Gastroesophageal sphincter (tissue), 4 donors: Measurements from ENCODE around the gene ARHGEF4. TPM values are rescaled to one million over a fixed set of nuclear protein-coding genes. Genes with fewer than 3 reads are reported as not detected.

Experiments used
- ATAC-seq: fragments of 150-250 bp; one replicate; pipeline ENCODE4 v1.9.1; 2016; ENCODE audit warnings: mild to moderate bottlenecking, moderate library complexity
- H3K27ac ChIP-seq, 4 donors: fragments of 200-600 bp; sonication (generic) in 3 of 4; 1 replicate in 3 of 4; 2 replicates in 1 of 4; pipeline ENCODE4 v1.5.1; 2016 to 2019
- H3K27me3 ChIP-seq: fragments of 200-600 bp; sonication (generic); one replicate; pipeline ENCODE4 v1.5.1; 2019
- H3K36me3 ChIP-seq, 2 donors: fragments of 200-600 bp; sonication (generic); one replicate each; pipeline ENCODE4 v1.5.1; 2019; ENCODE audit warnings: control low read depth in 1 of 2
- H3K4me1 ChIP-seq, 3 donors: fragments of 200-600 bp; sonication (generic); 1 replicate in 2 of 3; 2 replicates in 1 of 3; pipeline ENCODE4 v1.5.1; 2016 to 2019; ENCODE audit warnings: control low read depth in 2 of 3
- H3K4me3 ChIP-seq, 2 donors: fragments of 200-600 bp; sonication (generic); one replicate each; pipeline ENCODE4 v1.5.1; 2019; ENCODE audit warnings: mild to moderate bottlenecking in 1 of 2, moderate library complexity in 1 of 2
- H3K9me3 ChIP-seq, 3 donors: fragments of 200-600 bp; sonication (generic); one replicate each; pipeline ENCODE4 v1.5.1; 2017 to 2019; ENCODE audit warnings: control low read depth in 2 of 3
- EP300 ChIP-seq: sonication (generic); formaldehyde crosslinking; IDR thresholded peaks from one replicate; pipeline ENCODE4 v1.6.1; 2017; ENCODE audit warnings: antibody characterized with exemption, mild to moderate bottlenecking
- POLR2A ChIP-seq, 2 donors: fragments of 450-650 bp; IDR thresholded peaks; one replicate each; pipeline ENCODE4 v1.6.1; 2017; ENCODE audit warnings: antibody characterized with exemption in 2 of 2, mild to moderate bottlenecking in 2 of 2, moderate library complexity in 1 of 2
- POLR2AphosphoS5 ChIP-seq: sonication (generic); formaldehyde crosslinking; IDR thresholded peaks from one replicate; pipeline ENCODE4 v1.6.1; 2017; ENCODE audit warnings: antibody characterized with exemption
- WGBS, 2 donors: methylation state at CpG; one replicate each; pipeline ENCODE4 v1.1.5; 2018; ENCODE audit warnings: low coverage in 1 of 2; 5-methylcytosine and 5-hydroxymethylcytosine counted together
- total RNA-seq, 4 donors: library from RNA; depleted of rRNA; stranded (reverse); fragments of >200 nt; gene quantifications; one replicate each; pipeline ENCODE4 v1.1.0, GENCODE V29; 2016
- TF ChIP-seq, protein P1 (sequence below), 4 experiments: fragments of 200-600 bp in 2 of 4; fragments of 450-650 bp in 2 of 4; sonication (generic) in 1 of 4; IDR thresholded peaks; one replicate each; pipeline ENCODE4 v1.5.1; 2017 to 2019; ENCODE audit warnings: antibody characterized with exemption in 4 of 4, mild to moderate bottlenecking in 2 of 4, moderate library complexity in 2 of 4

The ARHGEF4 gene
- total RNA-seq, 4 donors from 2014 or later: 15.9 to 59.5 (median 21.8) TPM

GRCh38 chr2:130807659-130808385 is 28.9 kb upstream of the ARHGEF4 start:
- no peaks in the 10 kb centered on the region for H3K27me3 ChIP-seq
- no peak overlapping the region for H3K27ac ChIP-seq
- no peaks in the 10 kb centered on the region for H3K4me1 ChIP-seq
- no peak overlapping the region for H3K4me3 ChIP-seq
- no peak for TF ChIP-seq POLR2AphosphoS5
- H3K9me3 ChIP-seq: no peaks in the 10 kb centered on the region
- ATAC-seq: no peak
- WGBS, 2 donors: 78 to 100% methylated on average over 1 to 4 of the region's 14 CpGs
- H3K36me3 ChIP-seq: no peaks in the 10 kb centered on the region

DNA sequence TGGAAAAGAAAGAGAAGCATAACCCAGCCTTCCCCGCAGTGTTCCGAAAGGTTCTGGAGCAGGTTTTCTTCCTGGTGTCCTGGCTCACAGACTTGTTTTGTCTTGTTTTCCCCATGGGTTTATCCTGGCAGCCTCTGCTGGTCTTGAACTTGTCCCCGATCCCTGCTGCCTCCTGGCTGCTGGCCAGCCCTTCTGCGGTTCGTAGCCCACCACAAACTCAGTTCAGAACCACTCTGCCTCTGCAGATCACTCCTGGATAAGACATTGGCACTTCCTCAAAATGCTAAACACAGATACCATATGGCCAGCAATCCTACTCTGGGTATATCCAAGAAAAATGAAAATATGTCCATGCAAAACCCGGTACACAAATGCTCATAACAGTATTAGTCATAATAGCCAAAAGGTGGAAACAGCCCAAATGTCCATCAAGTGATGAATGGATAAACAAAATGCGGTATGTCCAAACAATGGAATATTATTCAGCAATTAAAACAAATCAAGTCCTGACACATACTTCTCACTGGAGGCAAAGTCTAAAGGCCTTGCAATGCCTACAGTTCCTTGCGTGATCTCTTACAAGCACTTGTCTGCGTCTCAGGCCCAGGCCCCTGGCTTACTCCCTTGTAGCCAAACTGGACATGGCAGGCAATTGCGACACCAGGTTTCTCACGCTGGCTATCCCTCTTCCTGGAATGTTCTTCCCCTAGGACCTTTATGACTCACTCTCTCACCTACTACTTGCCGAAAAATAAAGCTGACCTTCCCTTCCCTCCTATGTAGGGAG is 28.0 kb upstream of the ARHGEF4 start:
- H3K27ac ChIP-seq: no peak overlapping the region
- no peak for ATAC-seq
- WGBS, 2 donors: 72 to 74% methylated on average over 9 to 12 of the region's 12 CpGs

DNA sequence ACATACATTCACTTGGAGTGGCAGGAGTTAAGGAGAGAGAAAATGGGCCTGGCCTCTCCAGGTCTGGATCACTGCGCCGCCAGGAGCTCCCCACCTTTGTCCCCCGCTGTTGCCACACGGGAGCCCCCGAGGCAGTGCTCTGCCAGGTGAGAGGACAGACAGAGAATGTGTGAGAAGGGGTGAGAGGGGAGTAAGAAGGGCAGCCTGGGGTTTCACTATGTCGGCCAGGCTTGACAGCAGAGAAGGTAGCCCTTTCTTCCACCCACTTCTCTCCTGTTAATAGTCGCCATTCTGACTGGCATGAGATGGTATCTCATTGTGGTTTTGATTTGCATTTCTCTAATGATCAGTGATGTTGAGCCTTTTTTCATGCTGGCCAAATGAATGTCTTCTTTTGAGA is 26.2 kb upstream of the ARHGEF4 start:
- TF ChIP-seq POLR2AphosphoS5: no peak
- TF ChIP-seq, protein P1, sequence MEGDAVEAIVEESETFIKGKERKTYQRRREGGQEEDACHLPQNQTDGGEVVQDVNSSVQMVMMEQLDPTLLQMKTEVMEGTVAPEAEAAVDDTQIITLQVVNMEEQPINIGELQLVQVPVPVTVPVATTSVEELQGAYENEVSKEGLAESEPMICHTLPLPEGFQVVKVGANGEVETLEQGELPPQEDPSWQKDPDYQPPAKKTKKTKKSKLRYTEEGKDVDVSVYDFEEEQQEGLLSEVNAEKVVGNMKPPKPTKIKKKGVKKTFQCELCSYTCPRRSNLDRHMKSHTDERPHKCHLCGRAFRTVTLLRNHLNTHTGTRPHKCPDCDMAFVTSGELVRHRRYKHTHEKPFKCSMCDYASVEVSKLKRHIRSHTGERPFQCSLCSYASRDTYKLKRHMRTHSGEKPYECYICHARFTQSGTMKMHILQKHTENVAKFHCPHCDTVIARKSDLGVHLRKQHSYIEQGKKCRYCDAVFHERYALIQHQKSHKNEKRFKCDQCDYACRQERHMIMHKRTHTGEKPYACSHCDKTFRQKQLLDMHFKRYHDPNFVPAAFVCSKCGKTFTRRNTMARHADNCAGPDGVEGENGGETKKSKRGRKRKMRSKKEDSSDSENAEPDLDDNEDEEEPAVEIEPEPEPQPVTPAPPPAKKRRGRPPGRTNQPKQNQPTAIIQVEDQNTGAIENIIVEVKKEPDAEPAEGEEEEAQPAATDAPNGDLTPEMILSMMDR (IDR thresholded peaks at IDR 0.05): no peak
- TF ChIP-seq EP300: no peak
- TF ChIP-seq POLR2A (IDR thresholded peaks at IDR 0.05): no peak
- Histone ChIP-seq H3K9me3 (no peaks in the 10 kb centered on the region), H3K4me3 (no peak overlapping the region), H3K27ac (no peak overlapping the region), H3K27me3 (peaks cover 16% of the 10 kb centered on the region), H3K36me3 (no peaks in the 10 kb centered on the region), H3K4me1 (no peaks in the 10 kb centered on the region)
- WGBS, 2 donors: 41 to 62% methylated on average over 6 to 7 of the region's 7 CpGs
- ATAC-seq: no peak

More for the DNA sequence above, 28.0 kb upstream of the ARHGEF4 start:
- TF ChIP-seq POLR2A (IDR thresholded peaks at IDR 0.05) (no peak), EP300 (no peak), POLR2AphosphoS5 (no peak)
- TF ChIP-seq, protein P1 (IDR thresholded peaks at IDR 0.05): no peak
- H3K36me3 ChIP-seq: no peaks in the 10 kb centered on the region
- no peaks in the 10 kb centered on the region for H3K9me3 ChIP-seq
- H3K27me3 ChIP-seq: peaks cover 1% of the 10 kb centered on the region
- H3K4me3 ChIP-seq: no peak overlapping the region
- no peaks in the 10 kb centered on the region for H3K4me1 ChIP-seq

DNA sequence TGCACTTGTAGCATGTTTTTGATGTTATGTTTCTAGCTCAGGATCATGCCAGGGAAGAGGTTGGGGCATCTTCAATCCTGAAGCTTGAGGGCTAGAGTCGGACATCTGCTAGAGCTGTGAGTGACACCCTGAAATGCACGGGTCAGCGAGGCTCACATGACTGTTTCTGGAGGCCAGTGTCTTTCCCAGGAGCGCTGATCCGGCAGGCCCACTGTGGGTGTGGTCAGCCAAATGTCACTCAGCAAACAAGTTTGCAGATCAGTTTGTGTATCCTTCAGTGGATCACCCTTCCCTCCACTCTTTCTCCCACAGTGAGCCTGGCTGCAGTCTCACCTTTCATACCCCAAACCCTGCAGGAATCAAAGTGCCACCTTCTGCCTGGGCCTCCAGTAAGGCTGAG is 23.0 kb upstream of the ARHGEF4 start:
- H3K4me1 ChIP-seq: no peaks in the 10 kb centered on the region
- no peaks in the 10 kb centered on the region for H3K9me3 ChIP-seq
- H3K4me3 ChIP-seq: no peak overlapping the region

DNA sequence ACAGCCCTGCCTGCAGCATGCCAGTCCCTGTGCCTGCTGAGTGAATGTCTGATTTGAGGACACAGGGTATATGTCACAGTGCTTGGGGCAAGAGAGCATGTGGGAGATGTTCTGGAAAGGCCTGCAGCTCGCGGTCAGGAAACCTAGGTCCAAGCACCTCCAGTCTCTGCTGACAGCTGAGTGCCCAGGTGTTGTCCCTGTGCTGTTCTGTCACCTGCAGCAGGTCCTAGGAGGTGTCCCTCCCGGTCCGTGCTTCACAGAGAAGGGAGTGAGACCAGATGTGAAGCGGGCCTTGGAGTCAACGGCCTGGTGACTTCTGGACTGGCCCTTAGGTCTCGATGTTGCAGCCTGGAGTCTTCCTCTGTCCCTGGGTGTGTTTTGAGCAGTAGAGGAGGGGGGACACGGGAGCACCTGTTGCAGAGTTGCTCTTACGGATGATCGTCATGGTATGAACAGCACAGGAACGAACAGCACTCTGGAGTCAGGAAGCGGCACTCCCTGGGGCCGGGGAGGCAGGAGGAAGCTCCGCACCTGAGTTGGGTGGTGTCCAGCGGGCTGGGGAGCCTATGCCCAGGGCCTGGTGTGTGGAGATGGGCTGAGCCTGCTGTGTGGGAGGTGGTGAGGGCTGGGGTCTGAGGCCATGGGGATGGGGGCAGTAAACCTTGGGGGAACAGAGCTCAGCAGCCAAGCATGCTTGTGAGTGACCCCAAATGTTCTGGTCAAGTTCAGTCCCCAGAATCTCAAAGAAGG is 21.6 kb upstream of the ARHGEF4 start:
- 60% methylated on average over 1 of the region's 15 CpGs; no CpG with 5 or more reads in 1 of the 2 donors for WGBS, 2 donors
- Histone ChIP-seq H3K4me3 (no peak overlapping the region), H3K27me3 (peaks cover 32% of the 10 kb centered on the region), H3K9me3 (no peaks in the 10 kb centered on the region), H3K27ac (no peak overlapping the region), H3K4me1 (peaks cover 3 to 11% (median 8%) of the 10 kb centered on the region in 3 donors), H3K36me3 (no peaks in the 10 kb centered on the region)
- TF ChIP-seq, protein P1 (IDR thresholded peaks at IDR 0.05): no peak
- no peak for TF ChIP-seq POLR2AphosphoS5
- no peak for TF ChIP-seq EP300
- TF ChIP-seq POLR2A (IDR thresholded peaks at IDR 0.05): no peak
- no peak for ATAC-seq

More for the DNA sequence above, 23.0 kb upstream of the ARHGEF4 start:
- ATAC-seq: no peak
- no peak for TF ChIP-seq POLR2AphosphoS5
- no peak for TF ChIP-seq POLR2A (IDR thresholded peaks at IDR 0.05)
- TF ChIP-seq EP300: no peak
- no peak overlapping the region for H3K27ac ChIP-seq
- 61% methylated on average over 4 of the region's 5 CpGs; no CpG with 5 or more reads in 1 of the 2 donors for WGBS, 2 donors
- H3K36me3 ChIP-seq: no peaks in the 10 kb centered on the region
- H3K27me3 ChIP-seq: peaks cover 25% of the 10 kb centered on the region
